HG02970 (cell line): ENCODE results near the gene SLC25A13.
"Not testable (repeated sequence)": the region's sequence is repeated elsewhere in the genome, so short reads cannot be mapped to it uniquely, and the experiment has no call there.

Source experiments
- ATAC-seq: cut with Tn5 transposase; IDR thresholded peaks from one replicate; pipeline ENCODE4 v1.9.1; 2021; ENCODE audit warnings: mild to moderate bottlenecking, moderate library complexity, moderate number of reproducible peaks; ENCODE audit not compliant: unreplicated experiment, low FRiP score

SLC25A13 gene, protein sequence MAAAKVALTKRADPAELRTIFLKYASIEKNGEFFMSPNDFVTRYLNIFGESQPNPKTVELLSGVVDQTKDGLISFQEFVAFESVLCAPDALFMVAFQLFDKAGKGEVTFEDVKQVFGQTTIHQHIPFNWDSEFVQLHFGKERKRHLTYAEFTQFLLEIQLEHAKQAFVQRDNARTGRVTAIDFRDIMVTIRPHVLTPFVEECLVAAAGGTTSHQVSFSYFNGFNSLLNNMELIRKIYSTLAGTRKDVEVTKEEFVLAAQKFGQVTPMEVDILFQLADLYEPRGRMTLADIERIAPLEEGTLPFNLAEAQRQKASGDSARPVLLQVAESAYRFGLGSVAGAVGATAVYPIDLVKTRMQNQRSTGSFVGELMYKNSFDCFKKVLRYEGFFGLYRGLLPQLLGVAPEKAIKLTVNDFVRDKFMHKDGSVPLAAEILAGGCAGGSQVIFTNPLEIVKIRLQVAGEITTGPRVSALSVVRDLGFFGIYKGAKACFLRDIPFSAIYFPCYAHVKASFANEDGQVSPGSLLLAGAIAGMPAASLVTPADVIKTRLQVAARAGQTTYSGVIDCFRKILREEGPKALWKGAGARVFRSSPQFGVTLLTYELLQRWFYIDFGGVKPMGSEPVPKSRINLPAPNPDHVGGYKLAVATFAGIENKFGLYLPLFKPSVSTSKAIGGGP

DNA sequence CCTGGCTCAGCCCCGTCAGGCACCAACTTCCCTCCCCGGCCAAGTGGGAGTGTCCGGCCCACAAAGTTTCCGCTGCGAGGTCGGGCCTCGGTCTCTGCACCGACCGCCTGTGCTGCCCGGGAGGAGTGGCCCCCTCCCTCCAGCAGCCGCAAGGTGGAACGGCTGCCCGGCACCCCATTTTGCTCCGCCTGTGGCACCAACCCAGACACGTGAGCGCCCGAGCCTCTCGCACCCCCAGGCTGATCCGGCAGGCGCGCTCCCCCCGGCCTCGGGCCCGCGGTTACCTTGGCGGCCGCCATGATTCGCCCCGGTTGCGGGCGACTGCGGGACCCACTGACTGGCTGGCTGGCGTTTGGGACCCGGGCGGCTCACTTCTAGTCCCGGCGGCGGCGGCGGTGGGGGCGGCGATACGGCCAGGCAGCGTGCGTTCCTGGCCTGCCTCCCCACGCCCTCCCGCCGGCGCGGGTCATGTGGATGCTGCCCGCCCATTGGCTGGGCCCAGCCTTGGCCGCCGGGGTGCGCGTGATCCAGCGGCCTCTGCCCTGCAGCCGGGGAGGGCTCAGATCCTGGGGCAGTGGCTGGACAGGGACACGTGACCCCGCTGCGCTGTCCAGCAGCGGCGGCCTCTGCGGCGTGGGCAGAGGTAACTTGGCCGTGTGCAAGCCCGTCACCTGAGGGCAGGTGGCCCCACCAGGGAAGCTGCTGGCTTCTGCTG lies at the start of gene SLC25A13:
Gene SLC25A13 (minus strand): TSS at position 441 of the 715 bp plus-strand sequence. CDS start 142 bp downstream, at position 299.
- peak; percentile 71 for ATAC-seq

DNA sequence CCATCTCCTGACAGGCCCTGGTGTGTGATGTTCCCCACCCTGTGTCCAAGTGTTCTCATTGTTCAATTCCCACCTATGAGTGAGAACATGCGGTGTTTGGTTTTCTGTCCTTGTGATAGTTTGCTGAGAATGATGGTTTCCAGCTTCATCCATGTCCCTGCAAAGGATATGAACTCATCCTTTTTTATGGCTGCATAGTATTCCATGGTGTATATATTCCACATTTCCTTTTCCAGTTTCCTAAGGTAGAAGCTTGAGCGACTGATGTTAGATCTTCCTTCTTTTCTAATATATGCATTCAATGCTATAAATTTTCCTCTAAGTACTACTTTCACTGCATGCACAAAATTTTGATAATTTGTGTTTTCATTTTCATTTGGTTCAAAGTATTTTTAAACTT lies 44.0 kb upstream of the SLC25A13 start:
- ATAC-seq: not testable (repeated sequence)

DNA sequence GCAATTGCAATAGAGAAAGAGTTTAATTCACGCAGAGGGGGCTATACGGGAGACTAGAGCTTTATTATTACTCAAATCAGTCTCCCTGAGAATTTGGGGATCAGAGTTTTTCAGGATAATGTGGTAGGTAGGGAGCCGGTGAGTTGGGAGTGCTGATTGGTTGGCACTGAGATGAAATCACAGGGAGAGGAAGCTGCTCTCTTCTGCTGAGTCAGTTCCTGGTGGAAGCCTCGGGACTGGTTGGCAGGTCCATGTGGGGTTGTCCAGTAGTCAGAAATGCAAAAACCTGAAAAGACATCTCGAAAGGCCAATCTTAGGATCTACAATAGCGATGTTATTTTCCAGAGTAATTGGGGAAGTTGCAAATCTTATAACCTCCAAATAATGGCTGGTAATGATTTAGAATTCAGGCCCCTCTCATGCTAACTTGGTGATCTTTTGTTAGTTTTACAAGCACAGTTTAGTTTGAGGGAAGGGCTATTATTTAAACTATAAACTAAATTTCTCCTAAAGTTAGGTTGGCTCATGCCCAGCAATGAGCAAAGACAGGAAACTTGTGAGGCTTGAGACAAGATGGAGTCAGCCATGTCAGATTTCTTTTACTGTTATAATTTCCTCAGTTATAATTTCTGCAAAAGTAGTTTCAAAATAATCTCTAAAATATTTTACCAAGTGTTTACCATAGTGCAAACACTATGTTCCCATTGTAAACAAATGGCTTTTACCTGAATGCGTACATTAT lies 39.4 kb upstream of the SLC25A13 start:
- no peak for ATAC-seq

DNA sequence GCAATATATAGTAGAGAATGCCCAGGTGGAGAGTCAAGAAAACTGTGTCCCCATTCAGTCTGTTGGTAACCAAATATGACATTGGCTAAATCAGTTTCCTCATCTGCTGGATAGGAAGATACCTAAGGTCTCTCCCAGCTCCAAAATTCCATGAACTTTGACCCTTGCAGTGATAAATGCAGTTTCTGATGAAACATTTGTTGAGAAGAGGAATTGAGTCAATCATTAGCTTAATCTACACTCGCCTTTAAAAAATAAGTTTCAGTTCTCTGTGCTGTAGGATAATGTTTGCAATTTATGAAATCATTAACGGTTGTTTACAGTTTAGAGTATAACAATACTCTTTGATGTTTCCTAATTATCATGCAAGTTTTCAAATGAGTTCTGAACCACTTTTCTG lies 38.0 kb upstream of the SLC25A13 start:
- ATAC-seq: peak; percentile 72

DNA sequence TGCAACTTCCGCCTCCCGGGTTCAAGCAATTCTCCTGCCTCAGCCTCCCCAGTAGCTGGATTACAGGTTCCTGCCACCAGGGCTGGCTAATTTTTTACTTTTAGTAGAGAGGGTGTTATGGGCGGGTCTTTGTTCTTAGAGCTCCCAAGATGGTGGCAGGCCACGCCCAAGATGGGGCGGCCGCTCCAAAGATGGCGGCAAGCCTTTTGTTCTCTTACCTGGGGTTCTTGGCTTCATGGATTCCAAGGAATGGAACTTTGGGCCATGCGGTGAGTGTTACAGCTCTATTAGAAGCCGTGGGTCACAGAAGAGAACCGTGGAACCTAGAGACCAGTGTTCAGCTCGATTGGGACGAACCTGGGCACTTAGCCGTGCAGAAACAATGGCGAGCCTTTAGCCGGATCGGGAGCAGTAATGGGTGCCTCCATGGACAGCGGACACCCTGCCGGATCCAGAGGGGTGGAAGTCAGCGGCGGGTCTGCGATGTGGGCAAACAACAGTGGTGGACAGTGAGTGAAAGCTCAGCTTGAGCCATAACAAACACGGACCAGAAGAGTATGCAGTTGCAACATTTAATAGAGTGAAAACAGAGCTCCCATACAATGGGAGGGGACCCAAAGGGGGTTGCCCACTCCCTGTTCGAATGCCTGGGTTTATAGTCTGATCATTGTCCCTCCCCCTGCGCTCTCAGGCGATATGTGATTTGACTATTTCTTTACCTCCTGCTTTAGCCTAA lies 36.5 kb upstream of the SLC25A13 start:
- not testable (repeated sequence) for ATAC-seq

DNA sequence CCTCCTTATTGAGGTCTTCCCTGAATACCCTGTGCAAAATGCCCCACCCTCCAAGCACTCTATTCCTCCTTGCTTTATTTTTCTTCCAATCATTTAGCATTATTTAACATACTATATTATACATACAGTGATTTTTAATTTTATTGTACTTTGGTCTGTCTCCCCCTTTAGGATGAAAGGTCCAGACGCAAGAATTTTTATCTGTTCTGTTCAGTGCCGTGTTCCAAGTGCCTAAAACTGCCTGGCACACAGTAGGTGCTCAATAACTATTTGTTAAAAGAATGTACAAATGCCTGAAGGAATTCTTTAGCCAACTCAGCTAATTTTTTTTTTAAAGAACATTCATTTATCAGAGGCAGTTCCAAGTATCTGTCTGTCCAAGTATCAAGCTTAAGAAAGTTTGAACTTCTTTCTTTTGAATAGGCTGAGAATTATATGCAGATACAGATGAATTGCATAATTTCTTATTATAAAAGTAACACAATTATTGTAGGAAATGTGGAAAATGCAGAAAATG lies 34.1 kb upstream of the SLC25A13 start:
- no peak for ATAC-seq

DNA sequence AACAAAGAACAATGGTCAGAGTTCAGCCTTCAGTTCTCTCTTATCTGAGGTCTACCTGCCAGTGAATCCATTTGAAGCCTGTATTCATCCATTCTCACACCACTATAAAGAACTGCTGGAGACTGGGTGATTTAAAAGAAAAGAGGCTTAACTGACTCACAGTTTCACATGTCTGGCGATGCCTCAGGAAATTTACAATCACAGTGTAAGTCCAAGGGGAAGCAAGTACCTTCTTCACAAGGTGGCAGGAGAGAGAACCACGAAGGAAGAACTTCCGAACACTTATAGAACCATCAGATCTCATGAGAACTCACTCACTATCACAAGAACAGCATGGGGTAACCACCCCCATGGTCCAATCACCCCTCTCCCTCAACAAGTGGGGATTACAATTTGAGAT lies 33.0 kb upstream of the SLC25A13 start:
- no peak for ATAC-seq

DNA sequence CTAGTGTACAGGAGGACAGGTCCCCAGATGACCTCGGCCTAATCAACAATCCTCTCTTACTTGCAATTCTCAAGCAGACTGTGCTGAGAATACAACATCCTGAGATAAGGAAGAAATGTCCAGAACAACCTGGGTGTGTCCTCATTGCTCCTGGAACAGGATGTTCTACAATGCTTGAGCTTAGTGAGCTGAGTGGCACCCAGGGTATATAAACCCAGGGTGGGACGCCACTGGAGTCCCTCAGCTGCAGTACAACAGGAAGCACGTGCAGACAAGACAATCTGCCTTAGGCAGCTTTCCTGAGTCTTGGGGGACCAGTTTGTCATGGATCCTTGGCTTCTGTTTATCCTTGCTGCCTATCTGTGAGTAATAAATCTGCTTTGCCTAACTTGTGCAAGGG lies 27.7 kb upstream of the SLC25A13 start:
- ATAC-seq: no peak

DNA sequence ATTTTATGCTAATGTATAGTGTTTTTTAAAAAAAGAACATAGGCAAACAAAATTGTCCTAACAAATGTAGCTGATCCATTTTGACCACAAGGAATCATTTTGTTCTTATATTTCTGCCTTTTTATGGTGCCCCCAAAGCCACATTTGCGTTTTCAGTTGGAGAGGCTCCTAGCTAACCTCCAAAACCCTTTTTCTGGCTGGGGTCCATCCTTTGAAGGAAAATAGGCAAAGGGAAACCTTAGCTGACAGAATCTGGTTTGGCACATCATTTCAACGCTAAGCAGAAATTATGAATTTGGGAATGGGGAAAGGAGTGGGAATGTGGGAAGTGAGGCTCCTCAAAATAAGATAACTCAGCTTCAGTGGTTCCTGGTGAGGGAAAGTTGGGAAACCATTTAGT lies 25.6 kb upstream of the SLC25A13 start:
- no peak for ATAC-seq

DNA sequence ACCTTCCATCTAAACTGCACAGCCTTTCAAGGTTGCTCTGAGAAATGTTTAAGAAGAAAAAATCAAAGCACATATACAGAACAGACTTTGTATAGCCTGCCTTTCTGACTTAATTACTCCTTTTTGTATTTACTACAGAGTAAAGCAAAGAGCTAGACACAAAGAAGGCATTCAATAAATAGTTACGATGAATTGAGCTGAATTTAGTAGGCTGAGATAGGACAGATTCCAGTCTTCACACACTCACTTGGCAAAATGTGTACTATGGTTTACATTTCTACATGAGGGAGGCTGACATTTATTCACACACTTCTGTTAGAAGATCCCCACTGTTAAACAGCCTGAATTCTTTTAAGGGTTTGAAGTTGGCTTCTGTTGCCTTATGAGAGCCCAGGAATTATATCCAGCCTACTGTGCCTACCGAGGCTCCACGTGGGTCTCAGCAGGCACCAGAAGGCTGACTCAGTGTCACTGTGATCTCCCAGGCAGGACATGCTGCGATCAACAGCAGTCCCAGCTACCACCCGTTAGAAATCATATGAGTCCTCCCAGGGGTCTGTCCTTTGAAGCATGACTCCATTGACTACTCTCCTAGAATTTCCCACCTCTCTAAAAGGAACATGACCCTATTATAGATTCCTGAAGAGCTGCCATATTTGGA lies 24.5 kb upstream of the SLC25A13 start:
- no peak for ATAC-seq

DNA sequence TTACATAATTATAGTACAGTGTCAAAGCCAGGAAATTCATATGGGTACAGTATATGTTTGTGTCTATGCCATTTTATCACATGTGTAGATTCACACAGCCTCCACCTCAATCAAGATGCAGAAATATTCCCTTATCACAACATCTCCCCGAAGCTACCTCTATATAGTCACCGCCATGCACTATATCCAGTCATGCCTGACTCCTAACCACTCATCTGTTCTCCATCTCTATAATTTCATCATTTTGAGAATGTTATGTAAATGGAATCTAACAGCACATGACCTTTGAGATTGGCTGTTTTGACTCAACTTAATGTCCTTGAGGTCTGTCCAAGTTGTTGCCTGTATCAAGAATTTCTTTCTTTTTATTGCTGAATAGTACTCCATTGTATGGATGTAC lies 22.3 kb upstream of the SLC25A13 start:
- ATAC-seq: no peak

DNA sequence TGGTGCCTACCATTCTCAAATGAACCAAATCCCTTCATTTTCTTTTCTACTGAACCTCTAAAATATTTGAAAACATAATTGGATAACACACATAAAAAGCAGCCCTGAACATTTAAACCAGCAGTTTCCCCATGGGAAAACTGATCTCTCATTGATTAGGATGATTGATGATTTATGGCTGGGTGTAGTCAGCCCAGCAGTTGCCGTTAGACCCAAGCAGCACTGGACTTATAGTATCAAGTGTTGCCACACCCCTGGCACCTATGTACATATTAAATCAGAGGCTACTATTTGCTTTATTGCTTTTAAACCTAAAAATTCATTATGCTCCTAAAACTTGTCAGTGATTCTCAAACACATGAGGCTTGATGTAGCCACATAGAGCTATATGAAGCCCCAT lies 20.2 kb upstream of the SLC25A13 start:
- ATAC-seq: no peak

DNA sequence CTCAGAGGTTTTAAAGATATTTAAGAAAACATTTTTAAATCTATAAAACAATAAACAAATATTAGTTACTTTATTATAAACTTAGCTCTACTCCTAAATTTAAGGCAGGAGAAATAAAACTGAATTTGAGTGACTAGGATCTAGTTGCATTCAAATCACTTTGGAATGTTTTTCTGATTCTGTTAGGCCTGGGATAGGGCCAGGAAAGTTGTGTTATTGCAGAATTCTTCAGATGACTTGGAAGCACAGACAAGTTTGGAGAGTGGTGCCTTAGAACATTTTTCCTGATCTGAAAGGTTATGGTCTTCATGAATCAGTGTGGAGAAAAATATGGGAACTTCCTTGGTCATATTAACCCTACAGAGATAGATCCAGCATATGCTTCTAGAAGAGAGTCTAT lies 15.6 kb upstream of the SLC25A13 start:
- ATAC-seq: no peak

DNA sequence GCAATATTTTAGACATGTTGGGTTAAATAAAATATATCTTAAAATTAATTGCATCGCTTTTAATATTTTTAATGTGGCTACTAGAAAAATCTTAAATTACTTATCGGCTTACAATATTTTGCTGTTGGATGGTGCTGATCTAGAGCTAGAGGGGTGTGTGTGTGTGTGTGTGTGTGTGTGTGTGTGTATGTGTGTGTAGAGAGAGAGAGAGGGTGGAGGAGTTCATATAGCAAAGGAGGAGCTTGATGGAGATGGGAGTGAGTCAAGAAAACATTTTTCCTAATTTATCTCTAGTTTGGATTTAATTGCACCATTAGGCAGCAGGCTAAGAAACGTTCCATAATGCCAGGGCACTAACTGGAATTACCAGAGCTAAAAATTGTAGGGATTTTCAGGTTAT lies 10.4 kb upstream of the SLC25A13 start:
- ATAC-seq: no peak

DNA sequence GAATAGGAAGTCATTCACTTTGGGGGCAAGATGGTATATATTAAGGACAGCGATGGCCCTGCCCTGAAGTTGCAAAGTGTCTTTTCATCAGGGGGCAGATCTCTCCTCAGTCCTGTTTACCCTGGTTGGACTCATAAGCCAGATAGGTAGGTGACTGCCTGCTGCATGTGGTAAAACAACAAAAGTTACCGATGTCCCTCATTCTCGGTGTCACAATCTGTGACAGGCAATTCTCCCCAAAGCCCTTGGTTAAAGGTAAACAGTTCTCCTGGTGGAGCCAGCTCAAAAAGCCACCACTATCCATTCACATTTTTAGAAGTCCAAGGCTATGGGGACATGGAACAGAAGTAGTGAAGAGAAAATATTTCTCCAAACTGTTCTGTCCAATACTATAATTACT lies 9.9 kb upstream of the SLC25A13 start:
- ATAC-seq: no peak

DNA sequence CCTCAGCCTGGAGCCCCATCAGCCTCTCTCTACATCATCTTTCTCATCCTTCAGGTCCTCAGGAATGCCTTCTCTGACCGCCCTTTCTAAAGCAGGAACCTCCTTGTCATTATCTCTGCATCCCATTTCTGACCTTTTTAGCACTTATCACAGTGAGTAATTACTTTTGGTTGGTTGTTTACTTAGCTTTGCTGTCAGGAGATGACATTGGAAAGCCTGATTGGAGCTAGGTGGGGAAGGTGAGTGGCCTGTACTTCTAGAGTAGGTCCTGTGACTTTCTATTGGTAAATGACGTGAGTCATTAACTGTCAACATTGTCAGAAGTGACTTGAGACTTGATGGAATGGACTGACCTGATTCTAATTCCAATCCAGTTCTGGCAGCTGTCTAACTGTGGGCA lies 9.3 kb upstream of the SLC25A13 start:
- ATAC-seq: no peak

DNA sequence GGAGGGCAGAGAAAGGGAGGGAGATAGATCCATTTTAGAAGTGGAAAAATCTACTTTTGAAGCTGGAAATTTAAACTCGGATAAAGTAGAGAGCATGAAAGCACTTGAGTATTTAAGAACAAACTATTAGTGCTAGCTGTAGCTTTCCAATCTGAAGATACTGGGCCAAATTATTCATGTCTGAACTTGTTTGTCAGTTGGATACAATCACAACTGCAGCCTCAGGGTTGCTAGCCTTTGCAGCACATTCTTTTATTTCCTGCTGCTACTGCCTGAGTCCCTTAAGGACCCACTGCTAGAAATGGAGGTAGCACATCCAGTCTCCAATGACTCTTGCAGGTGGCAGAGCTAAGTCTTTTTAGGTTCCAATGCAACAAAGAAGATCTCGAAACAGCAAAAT lies 8.3 kb upstream of the SLC25A13 start:
- ATAC-seq: no peak

DNA sequence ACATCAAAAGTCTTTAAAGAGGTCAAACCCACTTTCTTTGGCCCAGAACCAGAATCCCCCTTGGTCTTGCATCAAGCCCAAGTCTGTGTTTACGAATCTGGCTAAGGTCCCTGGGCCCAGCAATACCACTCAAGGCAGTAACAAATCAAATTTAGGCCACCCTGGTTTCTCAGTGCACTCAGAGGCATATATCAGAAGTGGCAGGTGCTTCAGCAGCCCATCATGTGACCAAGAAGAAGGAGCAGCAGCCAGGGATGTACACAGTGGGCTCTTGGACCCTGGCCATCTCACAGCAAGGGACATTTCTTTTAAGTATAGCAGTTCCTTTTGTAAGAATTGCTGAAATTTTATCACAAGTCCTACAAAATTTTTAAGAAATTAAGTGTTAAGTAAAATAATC lies 7.3 kb upstream of the SLC25A13 start:
- no peak for ATAC-seq

DNA sequence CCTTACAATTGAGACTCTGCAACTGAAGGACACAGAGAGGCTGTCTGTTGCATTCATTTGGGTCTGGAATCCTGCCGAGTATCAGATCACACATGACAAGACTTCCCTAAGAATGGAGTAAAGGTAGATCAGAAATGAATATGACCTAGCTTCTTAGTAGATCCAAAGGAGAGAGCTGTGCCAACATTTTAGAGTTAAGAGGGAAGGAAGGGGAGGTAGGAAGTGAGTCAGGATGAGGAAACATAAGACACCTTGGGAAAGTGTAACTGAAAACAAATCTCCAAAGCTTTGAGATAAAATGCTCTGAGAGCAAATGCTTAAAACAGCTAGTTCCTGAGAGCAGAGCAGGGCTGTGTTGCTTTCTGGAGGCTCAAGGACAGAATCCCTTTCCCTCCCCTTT lies 6.1 kb upstream of the SLC25A13 start:
- no peak for ATAC-seq
